ENCODE results near the gene TMED10.

DNA sequence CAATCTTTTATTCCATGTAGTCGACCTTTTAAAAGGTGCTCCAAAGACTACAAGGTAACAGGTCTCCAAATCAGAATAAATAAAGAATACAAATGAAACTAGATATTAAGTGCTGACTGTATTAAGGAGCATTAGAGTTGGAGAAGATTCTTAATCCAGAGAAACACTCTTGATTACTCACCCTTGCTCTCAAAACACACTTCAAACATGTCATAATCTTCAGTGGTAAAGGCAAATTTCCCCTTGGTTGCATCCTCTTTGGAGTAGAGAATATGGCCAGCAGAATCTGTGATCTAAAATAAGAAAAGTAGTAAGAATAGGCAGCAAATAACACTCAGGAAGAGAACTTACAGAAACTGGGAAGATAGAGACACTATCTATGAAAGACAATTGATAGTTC lies 24.6 kb downstream of the TMED10 start:
- TF ChIP-seq, protein P1, sequence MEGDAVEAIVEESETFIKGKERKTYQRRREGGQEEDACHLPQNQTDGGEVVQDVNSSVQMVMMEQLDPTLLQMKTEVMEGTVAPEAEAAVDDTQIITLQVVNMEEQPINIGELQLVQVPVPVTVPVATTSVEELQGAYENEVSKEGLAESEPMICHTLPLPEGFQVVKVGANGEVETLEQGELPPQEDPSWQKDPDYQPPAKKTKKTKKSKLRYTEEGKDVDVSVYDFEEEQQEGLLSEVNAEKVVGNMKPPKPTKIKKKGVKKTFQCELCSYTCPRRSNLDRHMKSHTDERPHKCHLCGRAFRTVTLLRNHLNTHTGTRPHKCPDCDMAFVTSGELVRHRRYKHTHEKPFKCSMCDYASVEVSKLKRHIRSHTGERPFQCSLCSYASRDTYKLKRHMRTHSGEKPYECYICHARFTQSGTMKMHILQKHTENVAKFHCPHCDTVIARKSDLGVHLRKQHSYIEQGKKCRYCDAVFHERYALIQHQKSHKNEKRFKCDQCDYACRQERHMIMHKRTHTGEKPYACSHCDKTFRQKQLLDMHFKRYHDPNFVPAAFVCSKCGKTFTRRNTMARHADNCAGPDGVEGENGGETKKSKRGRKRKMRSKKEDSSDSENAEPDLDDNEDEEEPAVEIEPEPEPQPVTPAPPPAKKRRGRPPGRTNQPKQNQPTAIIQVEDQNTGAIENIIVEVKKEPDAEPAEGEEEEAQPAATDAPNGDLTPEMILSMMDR (IDR thresholded peaks at IDR 0.05; ENCODE audit: low read depth, low read length), result no peak
- no peak for TF ChIP-seq EZH2phosphoT487 (IDR thresholded peaks at IDR 0.05; ENCODE audit: low read depth)

Data from OCI-LY3 (cell line).